Peyer's patch (tissue), 4 donors: ENCODE data around the gene ELP5. TPM values are rescaled to one million over a fixed set of nuclear protein-coding genes. Genes with fewer than 3 reads are reported as not detected.
A peak's percentile ranks its signal among the peaks of the same experiment; 100 is the strongest.

Experiments
- DNase-seq, 3 donors: peaks; one replicate each; pipeline ENCODE4 v3.0.0-alpha.2; 2017 to 2019
- H3K27ac ChIP-seq, 4 donors: fragments of 200-600 bp; sonication (generic); one replicate each; pipeline ENCODE4 v1.5.1; 2016 to 2019
- H3K27me3 ChIP-seq, 2 donors: fragments of 200-600 bp; sonication (generic); one replicate each; pipeline ENCODE4 v1.5.1; 2019
- H3K36me3 ChIP-seq, 3 donors: fragments of 200-600 bp; sonication (generic); one replicate each; pipeline ENCODE4 v1.5.1; 2016 to 2019
- H3K4me1 ChIP-seq, 4 donors: fragments of 200-600 bp; sonication (generic); one replicate each; pipeline ENCODE4 v1.5.1; 2016 to 2019
- H3K4me3 ChIP-seq, 4 donors: fragments of 200-600 bp; sonication (generic); 1 replicate in 3 of 4; 2 replicates in 1 of 4; pipeline ENCODE4 v1.5.1; 2016 to 2019; ENCODE audit warnings: mild to moderate bottlenecking in 1 of 4
- H3K9me3 ChIP-seq, 4 donors: fragments of 200-600 bp; sonication (generic); one replicate each; pipeline ENCODE4 v1.5.1; 2016 to 2019; ENCODE audit warnings: mild to moderate bottlenecking in 1 of 4
- POLR2A ChIP-seq, 2 donors: fragments of 450-650 bp; IDR thresholded peaks; one replicate each; pipeline ENCODE4 v1.5.1; 2017; ENCODE audit warnings: antibody characterized with exemption in 2 of 2, mild to moderate bottlenecking in 2 of 2, moderate library complexity in 2 of 2
- total RNA-seq, 4 donors: library from RNA; depleted of rRNA; stranded (reverse); fragments of >200 nt; gene quantifications; one replicate each; pipeline ENCODE4 v1.1.0, GENCODE V29; 2016
- TF ChIP-seq, protein P1 (sequence below), 6 experiments: fragments of 450-650 bp in 4 of 6; fragments of 200-600 bp in 2 of 6; sonication (generic) in 1 of 6; IDR thresholded peaks; one replicate each; pipeline ENCODE4 v1.5.1; 2017 to 2019; ENCODE audit warnings: antibody characterized with exemption in 6 of 6, mild to moderate bottlenecking in 3 of 6, moderate library complexity in 1 of 6

The ELP5 gene
- total RNA-seq, 4 donors from 2014 or later, result 15.1 to 75.1 (median 29.0) TPM

DNA sequence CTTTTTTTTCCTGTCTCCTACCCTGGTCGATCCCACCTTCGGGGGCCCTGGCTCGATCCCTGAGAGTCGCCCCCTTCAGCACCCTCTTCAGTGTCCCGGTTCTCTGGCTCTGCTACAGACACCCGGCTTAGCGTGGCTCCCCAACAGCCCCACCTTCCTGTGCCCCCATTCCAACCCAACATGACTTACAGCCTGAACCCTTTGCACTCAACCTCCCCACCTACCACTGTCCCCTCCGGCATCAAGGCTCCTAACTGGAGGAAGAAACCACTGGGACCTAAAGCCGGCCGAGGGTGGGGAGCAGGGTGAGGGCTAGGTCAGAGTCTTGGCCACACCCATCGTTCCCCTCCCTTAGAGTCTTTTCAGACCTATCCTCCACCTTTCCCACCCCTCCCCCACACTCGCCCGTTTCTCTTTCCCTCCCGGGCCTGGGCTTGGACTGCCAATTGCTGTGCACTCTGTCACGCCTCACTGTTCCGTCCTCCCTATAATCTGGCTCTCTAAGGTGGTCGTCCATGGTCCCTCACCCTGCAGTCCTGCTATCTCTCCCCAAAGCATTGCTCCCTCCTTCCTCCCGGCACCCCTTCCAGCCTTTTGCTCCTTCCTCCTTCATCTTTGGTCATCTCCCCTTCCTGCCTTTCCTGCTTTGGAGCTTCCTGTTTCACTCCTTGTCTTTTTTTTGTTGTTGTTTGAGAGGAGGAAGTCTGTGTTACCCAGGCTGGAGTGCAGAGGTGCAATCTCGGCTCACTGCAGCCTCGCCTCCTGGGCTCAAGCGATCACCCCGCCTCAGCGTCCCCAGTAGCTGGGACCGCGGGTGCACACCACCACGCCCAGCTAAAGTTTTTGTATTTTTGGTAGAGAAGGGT is 11.2 kb downstream of the ELP5 start:
- TF ChIP-seq, protein P1, sequence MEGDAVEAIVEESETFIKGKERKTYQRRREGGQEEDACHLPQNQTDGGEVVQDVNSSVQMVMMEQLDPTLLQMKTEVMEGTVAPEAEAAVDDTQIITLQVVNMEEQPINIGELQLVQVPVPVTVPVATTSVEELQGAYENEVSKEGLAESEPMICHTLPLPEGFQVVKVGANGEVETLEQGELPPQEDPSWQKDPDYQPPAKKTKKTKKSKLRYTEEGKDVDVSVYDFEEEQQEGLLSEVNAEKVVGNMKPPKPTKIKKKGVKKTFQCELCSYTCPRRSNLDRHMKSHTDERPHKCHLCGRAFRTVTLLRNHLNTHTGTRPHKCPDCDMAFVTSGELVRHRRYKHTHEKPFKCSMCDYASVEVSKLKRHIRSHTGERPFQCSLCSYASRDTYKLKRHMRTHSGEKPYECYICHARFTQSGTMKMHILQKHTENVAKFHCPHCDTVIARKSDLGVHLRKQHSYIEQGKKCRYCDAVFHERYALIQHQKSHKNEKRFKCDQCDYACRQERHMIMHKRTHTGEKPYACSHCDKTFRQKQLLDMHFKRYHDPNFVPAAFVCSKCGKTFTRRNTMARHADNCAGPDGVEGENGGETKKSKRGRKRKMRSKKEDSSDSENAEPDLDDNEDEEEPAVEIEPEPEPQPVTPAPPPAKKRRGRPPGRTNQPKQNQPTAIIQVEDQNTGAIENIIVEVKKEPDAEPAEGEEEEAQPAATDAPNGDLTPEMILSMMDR (IDR thresholded peaks at IDR 0.05), result no peak
- peak; percentile 76 to 78 for TF ChIP-seq POLR2A (IDR thresholded peaks at IDR 0.05)
- peaks cover 0 to 27% (median 14%) of the 10 kb centered on the region in 4 donors for H3K4me1 ChIP-seq
- DNase-seq, result peak; percentile 40 to 93 (median 92)
- H3K4me3 ChIP-seq, result peak overlapping the region; percentile 33 to 93 (median 68)
- H3K36me3 ChIP-seq, result peaks cover 0 to 15% (median 0%) of the 10 kb centered on the region in 3 donors
- no peaks in the 10 kb centered on the region for H3K9me3 ChIP-seq
- peak overlapping the region; percentile 10 to 99 (median 90) for H3K27ac ChIP-seq
- H3K27me3 ChIP-seq, result peaks cover 0 to 10% of the 10 kb centered on the region in 2 donors

GRCh38 chr17:7263801-7264078 is 11.7 kb downstream of the ELP5 start:
- peaks cover 0 to 15% (median 0%) of the 10 kb centered on the region in 3 donors for H3K36me3 ChIP-seq
- H3K4me1 ChIP-seq, result peaks cover 0 to 30% (median 14%) of the 10 kb centered on the region in 4 donors
- peak overlapping the region in 3 of 4 donors; percentile 33 to 93 (median 79) for H3K4me3 ChIP-seq
- peak in 2 of 3 donors; percentile 70 to 76 for DNase-seq
- H3K27ac ChIP-seq, result peak overlapping the region in 3 of 4 donors; percentile 82 to 99 (median 99)
- TF ChIP-seq, protein P1 (IDR thresholded peaks at IDR 0.05), result no peak
- TF ChIP-seq POLR2A (IDR thresholded peaks at IDR 0.05), result no peak
- peaks cover 0 to 10% of the 10 kb centered on the region in 2 donors for H3K27me3 ChIP-seq
- no peaks in the 10 kb centered on the region for H3K9me3 ChIP-seq

DNA sequence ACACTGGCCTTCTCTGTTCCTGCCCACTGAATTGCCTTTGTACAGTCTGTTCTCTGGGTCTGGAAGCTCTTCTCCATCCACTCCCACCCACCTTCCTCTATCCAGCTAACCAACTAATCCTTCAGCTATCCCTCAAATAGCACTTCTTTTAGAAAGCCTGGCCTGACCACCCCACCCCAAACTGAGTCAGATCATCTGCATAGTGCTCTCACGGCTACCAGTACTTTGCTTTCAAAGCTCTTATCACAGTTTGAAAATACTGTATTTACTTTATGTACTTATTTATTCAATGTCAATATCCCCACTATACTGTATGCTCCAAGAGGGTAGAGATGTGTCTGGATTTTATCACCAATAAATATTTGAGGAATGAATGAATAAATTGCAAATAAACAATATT is 14.8 kb downstream of the ELP5 start:
- Histone ChIP-seq H3K4me1 (peaks cover 0 to 25% (median 8%) of the 10 kb centered on the region in 4 donors), H3K27ac (peak overlapping the region in 1 of 4 donors; percentile 49), H3K9me3 (no peaks in the 10 kb centered on the region), H3K27me3 (peaks cover 0 to 7% of the 10 kb centered on the region in 2 donors), H3K4me3 (no peak overlapping the region), H3K36me3 (no peaks in the 10 kb centered on the region)
- DNase-seq, result no peak
- no peak for TF ChIP-seq POLR2A (IDR thresholded peaks at IDR 0.05)
- TF ChIP-seq, protein P1 (IDR thresholded peaks at IDR 0.05), result no peak

GRCh38 chr17:7279448-7279847 is 27.4 kb downstream of the ELP5 start:
- no peaks in the 10 kb centered on the region for H3K9me3 ChIP-seq
- H3K4me1 ChIP-seq, result peaks cover 2 to 28% (median 16%) of the 10 kb centered on the region in 4 donors
- H3K36me3 ChIP-seq, result no peaks in the 10 kb centered on the region
- no peaks in the 10 kb centered on the region for H3K27me3 ChIP-seq
- TF ChIP-seq, protein P1 (IDR thresholded peaks at IDR 0.05), result no peak
- peak in 1 of 2 donors; percentile 32 for TF ChIP-seq POLR2A (IDR thresholded peaks at IDR 0.05)
- DNase-seq, result peak in 1 of 3 donors; percentile 74
- H3K27ac ChIP-seq, result peak overlapping the region in 3 of 4 donors; percentile 45 to 83 (median 82)
- peak overlapping the region in 2 of 4 donors; percentile 61 to 63 for H3K4me3 ChIP-seq

DNA sequence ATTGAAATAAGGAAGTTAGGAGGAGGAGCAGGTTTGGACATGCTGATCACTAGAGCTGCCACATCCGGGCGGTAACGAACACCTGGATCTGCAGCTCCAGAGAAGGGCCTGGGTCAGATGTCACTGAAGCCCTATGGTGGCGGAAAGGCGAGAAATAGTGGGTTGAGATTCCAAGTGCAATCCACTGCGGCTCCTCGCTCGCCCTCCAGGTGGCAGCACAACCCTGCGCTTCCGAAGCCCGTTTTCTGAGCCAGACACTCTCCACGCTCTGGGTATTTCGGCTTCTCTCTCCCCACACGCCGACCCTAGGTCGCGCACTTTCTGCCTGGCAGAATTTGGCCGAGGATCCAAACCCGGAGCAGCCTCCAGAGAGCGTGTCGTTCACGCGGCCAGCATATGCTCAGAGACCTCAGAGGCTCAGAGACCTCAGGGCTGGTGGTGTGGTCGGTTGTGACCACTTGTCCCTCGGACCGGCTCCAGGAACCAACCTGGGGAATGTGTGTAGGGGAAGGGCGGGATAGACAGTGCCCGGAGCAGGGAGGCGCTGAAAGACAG is 28.6 kb downstream of the ELP5 start:
- Histone ChIP-seq H3K36me3 (no peaks in the 10 kb centered on the region), H3K9me3 (no peaks in the 10 kb centered on the region), H3K4me1 (peaks cover 2 to 28% (median 16%) of the 10 kb centered on the region in 4 donors)

More for the DNA sequence above, 28.6 kb downstream of the ELP5 start:
- TF ChIP-seq, protein P1 (IDR thresholded peaks at IDR 0.05), result peak; percentile 92 to 98 (median 96)
- TF ChIP-seq POLR2A (IDR thresholded peaks at IDR 0.05), result peak in 1 of 2 donors; percentile 12
- DNase-seq, result peak; percentile 79 to 93 (median 90)
- Histone ChIP-seq H3K27ac (peak overlapping the region; percentile 48 to 83 (median 71)), H3K27me3 (no peaks in the 10 kb centered on the region), H3K4me3 (peak overlapping the region; percentile 38 to 63 (median 55))
